Measurements from ENCODE around the gene IQCH.
"Not testable (repeated sequence)": the region's sequence is repeated elsewhere in the genome, so short reads cannot be mapped to it uniquely, and the experiment has no call there.

Gene IQCH

DNA sequence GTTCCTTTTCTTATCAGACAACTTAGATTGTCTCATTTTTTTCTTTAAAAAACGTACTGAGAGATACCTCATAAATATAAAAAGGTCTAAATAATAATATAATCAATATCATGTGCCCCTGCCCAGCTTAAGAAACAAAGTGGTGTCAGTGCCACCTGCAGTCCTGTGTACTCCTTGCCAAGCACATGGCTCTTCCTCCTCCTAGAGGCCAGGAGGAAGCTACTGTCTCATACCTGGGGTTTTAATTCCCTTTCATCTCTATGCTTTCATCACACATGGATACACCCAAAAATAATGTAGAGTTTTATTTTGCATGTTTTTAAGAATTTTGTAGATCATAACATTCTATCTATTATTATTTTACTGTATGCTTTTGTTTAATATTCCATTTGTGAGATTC is 167.7 kb downstream of the IQCH start:
- DNase-seq (ENCODE audit: low read depth in 1 of 2, low spot score in 1 of 2) = peak in 1 of 2 experiments; percentile 30
- no peak for TF ChIP-seq JUND (IDR thresholded peaks at IDR 0.05; ENCODE audit: low read depth)
- in situ Hi-C loops (cut with HindIII; ENCODE audit: low pct_unique_long_range_greater_than_20kb, low sequenced_read_pairs) = no loop called here

- DNase-seq (ENCODE audit: low read depth in 1 of 2, low spot score in 1 of 2) = peak; percentile 41 to 65
- in situ Hi-C loops (cut with HindIII; ENCODE audit: low pct_unique_long_range_greater_than_20kb, low sequenced_read_pairs) = no loop called here
- no peak for TF ChIP-seq JUND (IDR thresholded peaks at IDR 0.05; ENCODE audit: low read depth)
These were observed 179.0 kb downstream of the IQCH start for GRCh38 chr15:67433495-67434099.

DNA sequence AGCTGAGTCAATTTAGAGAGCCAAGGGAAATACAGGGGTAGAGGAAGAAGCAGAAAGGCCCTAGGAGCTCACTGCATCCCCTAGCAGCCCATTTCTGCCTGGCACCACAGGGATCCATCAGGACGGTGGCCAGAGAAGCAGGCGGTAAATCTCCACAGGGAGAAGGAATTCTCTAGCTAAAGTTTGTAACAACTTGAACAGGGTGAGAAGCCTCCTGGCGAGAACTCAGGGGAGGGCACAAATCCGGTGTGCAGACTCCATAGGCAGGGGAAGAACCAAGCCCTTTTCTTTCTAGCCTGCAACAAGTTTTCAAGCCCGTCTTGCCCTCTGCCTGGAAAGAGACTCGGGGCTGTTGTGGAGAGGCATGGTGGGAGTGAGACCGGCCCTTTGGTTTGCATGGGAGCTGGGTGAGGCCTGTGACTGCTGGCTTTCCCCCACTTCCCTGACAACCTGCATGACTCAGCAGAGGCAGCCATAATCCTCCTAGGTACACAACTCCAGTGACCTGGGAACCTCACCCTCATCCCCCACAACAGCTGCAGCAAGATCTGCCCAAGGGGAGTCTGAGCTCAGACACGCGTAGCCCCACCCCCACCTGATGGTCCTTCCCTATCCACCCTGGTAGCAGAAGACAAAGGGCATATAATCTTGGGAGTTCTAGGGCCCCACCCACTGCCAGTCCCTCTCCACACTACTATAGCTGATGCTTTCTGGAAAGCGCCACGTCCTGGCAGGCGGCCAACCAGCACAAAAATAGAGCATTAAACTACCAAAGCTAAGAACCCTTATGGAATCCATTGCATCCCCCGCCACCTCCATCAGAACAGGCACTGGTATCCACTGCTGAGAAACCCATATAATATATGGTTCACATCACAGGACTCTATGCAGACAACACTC is 182.0 kb downstream of the IQCH start:
- in situ Hi-C loops (cut with HindIII; ENCODE audit: low pct_unique_long_range_greater_than_20kb, low sequenced_read_pairs); DNase-seq (ENCODE audit: low read depth in 1 of 2, low spot score in 1 of 2): not testable (repeated sequence)

- DNase-seq (ENCODE audit: low read depth in 1 of 2, low spot score in 1 of 2) = no peak
- no peak for TF ChIP-seq JUND (IDR thresholded peaks at IDR 0.05; ENCODE audit: low read depth)
- in situ Hi-C loops (cut with HindIII; ENCODE audit: low pct_unique_long_range_greater_than_20kb, low sequenced_read_pairs) = no loop called here
These were observed 189.5 kb downstream of the IQCH start for GRCh38 chr15:67444100-67444499.

GRCh38 chr15:67446449-67446848 is 191.9 kb downstream of the IQCH start:
- DNase-seq (ENCODE audit: low read depth in 1 of 2, low spot score in 1 of 2) = no peak
- in situ Hi-C loops (cut with HindIII; ENCODE audit: low pct_unique_long_range_greater_than_20kb, low sequenced_read_pairs) = no loop called here
- no peak for TF ChIP-seq JUND (IDR thresholded peaks at IDR 0.05; ENCODE audit: low read depth)

- DNase-seq (ENCODE audit: low read depth in 1 of 2, low spot score in 1 of 2); in situ Hi-C loops (cut with HindIII; ENCODE audit: low pct_unique_long_range_greater_than_20kb, low sequenced_read_pairs): not testable (repeated sequence)
These were observed 193.8 kb downstream of the IQCH start for GRCh38 chr15:67448372-67448771.

DNA sequence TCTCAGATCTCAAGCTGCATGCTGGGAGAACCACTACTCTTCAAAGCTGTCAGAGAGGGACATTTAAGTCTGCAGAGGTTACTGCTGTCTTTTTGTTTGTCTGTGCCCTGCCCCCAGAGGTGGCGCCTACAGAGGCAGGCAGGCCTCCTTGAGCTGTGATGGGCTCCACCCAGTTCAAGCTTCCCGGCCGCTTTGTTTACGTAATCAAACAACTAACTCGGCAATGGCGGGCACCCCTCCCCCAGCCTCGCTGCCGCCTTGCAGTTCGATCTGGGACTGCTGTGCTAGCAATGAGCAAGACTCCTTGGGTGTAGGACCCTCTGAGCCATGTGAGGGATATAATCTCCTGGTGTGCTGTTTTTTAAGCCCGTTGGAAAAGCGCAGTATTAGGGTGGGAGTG is 199.1 kb downstream of the IQCH start:
- in situ Hi-C loops (cut with HindIII; ENCODE audit: low pct_unique_long_range_greater_than_20kb, low sequenced_read_pairs); DNase-seq (ENCODE audit: low read depth in 1 of 2, low spot score in 1 of 2): not testable (repeated sequence)

- in situ Hi-C loops (cut with HindIII; ENCODE audit: low pct_unique_long_range_greater_than_20kb, low sequenced_read_pairs) = no loop called here
- no peak for TF ChIP-seq JUND (IDR thresholded peaks at IDR 0.05; ENCODE audit: low read depth)
- DNase-seq (ENCODE audit: low read depth in 1 of 2, low spot score in 1 of 2) = peak; percentile 45 to 79
These were observed 202.3 kb downstream of the IQCH start for GRCh38 chr15:67456677-67457529.

GRCh38 chr15:67458331-67459029 is 203.9 kb downstream of the IQCH start:
- no peak for TF ChIP-seq JUND (IDR thresholded peaks at IDR 0.05; ENCODE audit: low read depth)
- peak in 1 of 2 experiments; percentile 35 for DNase-seq (ENCODE audit: low read depth in 1 of 2, low spot score in 1 of 2)
- in situ Hi-C loops (cut with HindIII; ENCODE audit: low pct_unique_long_range_greater_than_20kb, low sequenced_read_pairs) = no loop called here

DNA sequence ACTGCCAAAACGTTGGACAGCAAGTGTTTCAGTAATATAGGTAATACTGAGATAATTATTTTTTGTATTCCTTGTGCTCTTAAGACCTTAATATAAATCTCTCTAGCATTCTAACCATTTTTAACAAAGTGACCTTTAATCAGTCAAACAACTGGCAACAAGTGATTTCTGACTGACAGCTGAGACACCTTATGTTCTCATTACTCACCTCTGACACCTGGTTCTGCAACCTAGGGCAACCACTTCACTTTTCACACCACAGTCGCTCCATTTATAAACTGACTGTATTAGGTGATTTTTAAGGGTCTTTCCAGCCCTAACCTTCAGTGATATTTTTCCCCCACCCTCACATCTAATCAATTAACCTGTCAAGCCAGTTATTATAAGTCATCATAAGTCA is 205.9 kb downstream of the IQCH start:
- in situ Hi-C loops (cut with HindIII; ENCODE audit: low pct_unique_long_range_greater_than_20kb, low sequenced_read_pairs) = no loop called here
- no peak for DNase-seq (ENCODE audit: low read depth in 1 of 2, low spot score in 1 of 2)
- TF ChIP-seq JUND (IDR thresholded peaks at IDR 0.05; ENCODE audit: low read depth) = no peak

GRCh38 chr15:67461735-67462134 is 207.1 kb downstream of the IQCH start:
- in situ Hi-C loops (cut with HindIII; ENCODE audit: low pct_unique_long_range_greater_than_20kb, low sequenced_read_pairs) = no loop called here
- DNase-seq (ENCODE audit: low read depth in 1 of 2, low spot score in 1 of 2) = no peak
- TF ChIP-seq JUND (IDR thresholded peaks at IDR 0.05; ENCODE audit: low read depth) = no peak

DNA sequence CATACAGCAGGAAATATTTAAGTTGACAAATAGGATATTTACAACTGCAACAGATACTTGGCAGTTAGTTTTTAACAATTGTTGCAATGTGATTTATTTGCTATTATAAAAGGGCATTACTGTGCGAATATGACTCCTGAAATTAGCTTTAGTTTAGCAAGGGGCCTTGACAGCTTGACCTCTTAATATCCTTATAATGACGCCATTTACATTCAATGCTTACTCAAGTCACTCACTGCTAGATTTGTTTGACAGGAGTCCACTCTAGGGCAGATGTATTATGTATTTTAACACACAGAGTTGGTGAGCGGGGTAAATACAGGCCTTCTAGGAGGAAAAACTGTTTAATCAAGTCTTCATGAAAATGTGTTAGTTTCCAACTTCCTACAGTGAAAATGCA is 208.3 kb downstream of the IQCH start:
- no peak for TF ChIP-seq JUND (IDR thresholded peaks at IDR 0.05; ENCODE audit: low read depth)
- in situ Hi-C loops (cut with HindIII; ENCODE audit: low pct_unique_long_range_greater_than_20kb, low sequenced_read_pairs) = no loop called here
- no peak for DNase-seq (ENCODE audit: low read depth in 1 of 2, low spot score in 1 of 2)

Measured in T47D (cell line).